Upper lobe of right lung (tissue), 1 donor: ENCODE measurements around the gene FUBP3. TPM values are rescaled to one million over a fixed set of nuclear protein-coding genes. Genes with fewer than 3 reads are reported as not detected.

Source experiments
- ATAC-seq: fragments of 200-7000 bp; cut with Tn5 transposase; one replicate; pipeline ENCODE4 v1.9.1; 2020; ENCODE audit warnings: mild to moderate bottlenecking, moderate library complexity
- DNase-seq: peaks from one replicate; pipeline ENCODE4 v3.0.0-alpha.2; 2020
- H3K27ac ChIP-seq: fragments of 200-600 bp; one replicate; pipeline ENCODE4 v1.8.0; 2022
- H3K27me3 ChIP-seq: fragments of 200-600 bp; one replicate; pipeline ENCODE4 v1.8.0; 2022; ENCODE audit warnings: mild to moderate bottlenecking
- H3K36me3 ChIP-seq: fragments of 200-600 bp; one replicate; pipeline ENCODE4 v1.8.0; 2022
- H3K4me1 ChIP-seq: fragments of 200-600 bp; one replicate; pipeline ENCODE4 v1.8.0; 2022
- H3K4me3 ChIP-seq: fragments of 200-600 bp; one replicate; pipeline ENCODE4 v1.8.0; 2022; ENCODE audit warnings: mild to moderate bottlenecking
- H3K9me3 ChIP-seq: fragments of 200-600 bp; one replicate; pipeline ENCODE4 v1.8.0; 2022
- intact Hi-C: fragments of 100-400 bp; cut with DNase I; formaldehyde crosslinking; loops from one replicate; pipeline ENCODE4 v1.11.0; 2022
- total RNA-seq: library from RNA; stranded (reverse); fragmentation: NEBNext Ultra II Directional; extraction: Animal tissue kit (Norgen Biotek cat#: 25700); gene quantifications from one replicate; pipeline ENCODE4 v1.2.1, GENCODE V29; 2021
- TF ChIP-seq, protein P1 (sequence below): fragments of 200-600 bp; IDR thresholded peaks from one replicate; pipeline ENCODE4 v1.8.0; 2022; ENCODE audit warnings: antibody characterized with exemption
- donor health status: DM: no; HTN: yes; CAD: no; lungs with severe emphysema.

FUBP3 gene
- total RNA-seq, 1 donor from 2014 or later: 39.7 TPM

GRCh38 chr9:130542457-130543228 lies 36.7 kb upstream of the FUBP3 start:
- TF ChIP-seq, protein P1, sequence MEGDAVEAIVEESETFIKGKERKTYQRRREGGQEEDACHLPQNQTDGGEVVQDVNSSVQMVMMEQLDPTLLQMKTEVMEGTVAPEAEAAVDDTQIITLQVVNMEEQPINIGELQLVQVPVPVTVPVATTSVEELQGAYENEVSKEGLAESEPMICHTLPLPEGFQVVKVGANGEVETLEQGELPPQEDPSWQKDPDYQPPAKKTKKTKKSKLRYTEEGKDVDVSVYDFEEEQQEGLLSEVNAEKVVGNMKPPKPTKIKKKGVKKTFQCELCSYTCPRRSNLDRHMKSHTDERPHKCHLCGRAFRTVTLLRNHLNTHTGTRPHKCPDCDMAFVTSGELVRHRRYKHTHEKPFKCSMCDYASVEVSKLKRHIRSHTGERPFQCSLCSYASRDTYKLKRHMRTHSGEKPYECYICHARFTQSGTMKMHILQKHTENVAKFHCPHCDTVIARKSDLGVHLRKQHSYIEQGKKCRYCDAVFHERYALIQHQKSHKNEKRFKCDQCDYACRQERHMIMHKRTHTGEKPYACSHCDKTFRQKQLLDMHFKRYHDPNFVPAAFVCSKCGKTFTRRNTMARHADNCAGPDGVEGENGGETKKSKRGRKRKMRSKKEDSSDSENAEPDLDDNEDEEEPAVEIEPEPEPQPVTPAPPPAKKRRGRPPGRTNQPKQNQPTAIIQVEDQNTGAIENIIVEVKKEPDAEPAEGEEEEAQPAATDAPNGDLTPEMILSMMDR: no peak
- Histone ChIP-seq H3K9me3 (no peaks in the 10 kb centered on the region), H3K27me3 (peaks cover 45% of the 10 kb centered on the region), H3K4me1 (no peaks in the 10 kb centered on the region), H3K4me3 (no peak overlapping the region), H3K27ac (no peak overlapping the region), H3K36me3 (no peaks in the 10 kb centered on the region)
- DNase-seq (no peak), ATAC-seq (peak; percentile 13)
- intact Hi-C loops: no loop called here

DNA sequence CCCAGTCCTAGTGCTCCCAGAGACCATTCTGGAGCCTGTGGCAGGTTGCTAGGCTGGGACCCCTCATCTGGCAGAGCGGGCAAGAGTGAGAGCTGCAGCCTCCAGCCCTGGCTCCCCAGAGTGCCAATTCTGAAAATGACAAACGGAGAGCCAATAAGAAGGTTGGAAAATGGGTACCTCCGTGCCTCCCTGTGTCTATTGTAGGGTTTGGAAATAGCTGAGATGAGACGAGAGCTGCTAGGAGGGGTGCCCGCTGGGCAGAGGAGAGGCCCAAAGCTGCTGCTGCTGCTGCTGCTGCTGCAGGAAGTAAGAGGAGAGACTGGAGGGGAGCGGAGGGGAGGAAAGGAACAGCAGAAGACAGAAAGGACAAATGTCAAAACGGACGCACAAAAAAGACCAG lies 36.0 kb upstream of the FUBP3 start:
- no peak overlapping the region for H3K4me3 ChIP-seq
- no peak for ATAC-seq
- H3K36me3 ChIP-seq: no peaks in the 10 kb centered on the region
- no peak for DNase-seq
- H3K27ac ChIP-seq: no peak overlapping the region
- H3K9me3 ChIP-seq: no peaks in the 10 kb centered on the region
- no peaks in the 10 kb centered on the region for H3K4me1 ChIP-seq
- H3K27me3 ChIP-seq: peaks cover 38% of the 10 kb centered on the region
- TF ChIP-seq, protein P1: no peak
- intact Hi-C loops: no loop called here

DNA sequence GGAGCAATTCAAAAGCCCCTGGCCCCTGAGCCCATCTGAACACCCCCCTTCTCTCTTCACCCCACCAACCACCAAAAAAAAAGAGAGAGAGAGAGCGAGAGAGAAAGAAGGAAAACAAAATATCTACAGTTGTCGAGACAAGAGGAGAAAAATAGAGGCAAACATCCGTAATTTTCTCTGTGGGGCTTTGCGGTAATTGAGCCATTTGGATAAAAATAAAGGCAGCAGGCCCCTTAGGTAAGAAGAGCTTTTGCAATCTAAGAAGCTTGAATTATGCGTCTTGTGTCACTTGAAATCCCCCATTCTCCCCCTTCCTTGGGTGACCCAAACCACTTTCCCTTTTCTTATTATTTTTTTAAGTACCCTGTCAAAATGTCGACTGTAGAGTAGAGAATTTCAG lies 35.5 kb upstream of the FUBP3 start:
- Histone ChIP-seq H3K9me3 (no peaks in the 10 kb centered on the region), H3K4me3 (no peak overlapping the region), H3K27ac (no peak overlapping the region), H3K36me3 (no peaks in the 10 kb centered on the region), H3K27me3 (peaks cover 33% of the 10 kb centered on the region), H3K4me1 (no peaks in the 10 kb centered on the region)
- DNase-seq: no peak
- TF ChIP-seq, protein P1: no peak
- intact Hi-C loops: no loop called here
- ATAC-seq: no peak

DNA sequence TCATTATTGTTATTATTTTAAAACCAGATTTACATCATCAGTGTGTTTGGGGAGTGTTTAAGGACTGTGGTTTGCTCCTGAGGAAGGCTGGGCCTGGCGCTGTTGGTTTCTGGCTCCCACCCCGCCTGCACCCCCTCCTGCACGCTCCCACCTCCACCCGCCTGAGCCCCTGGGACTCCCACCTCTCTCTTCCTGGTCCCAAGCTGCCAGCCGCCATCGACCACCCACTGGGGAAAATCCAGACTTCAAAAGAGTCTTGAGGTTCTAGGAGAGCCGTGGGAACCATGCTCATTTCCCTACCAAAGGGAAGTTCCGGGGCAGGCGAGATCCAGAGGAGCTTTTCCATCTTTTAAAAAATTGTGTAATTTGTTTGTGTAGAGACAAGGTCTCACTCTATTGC lies 35.0 kb upstream of the FUBP3 start:
- no peaks in the 10 kb centered on the region for H3K9me3 ChIP-seq
- H3K27me3 ChIP-seq: peaks cover 28% of the 10 kb centered on the region
- H3K27ac ChIP-seq: no peak overlapping the region
- TF ChIP-seq, protein P1: no peak
- H3K36me3 ChIP-seq: no peaks in the 10 kb centered on the region
- intact Hi-C loops: no loop called here
- ATAC-seq (no peak), DNase-seq (no peak)
- H3K4me1 ChIP-seq: no peaks in the 10 kb centered on the region
- H3K4me3 ChIP-seq: no peak overlapping the region

- no peaks in the 10 kb centered on the region for H3K27me3 ChIP-seq
- intact Hi-C loops: no loop called here
- no peak for ATAC-seq
- H3K4me1 ChIP-seq: no peaks in the 10 kb centered on the region
- no peak for DNase-seq
- H3K9me3 ChIP-seq: no peaks in the 10 kb centered on the region
- TF ChIP-seq, protein P1: no peak
- H3K4me3 ChIP-seq: no peak overlapping the region
- H3K36me3 ChIP-seq: no peaks in the 10 kb centered on the region
- no peak overlapping the region for H3K27ac ChIP-seq
Observed at GRCh38 chr9:130548103-130548502, 31.3 kb upstream of the FUBP3 start.
